IPS-18c (cell line): ENCODE data around the gene JRKL.

ENCODE experiments used
- H3K4me3 ChIP-seq: 2 replicates; pipeline ENCODE4 v1.7.0; 2013; ENCODE audit warnings: low read depth, mild to moderate bottlenecking, low read length, moderate library complexity; ENCODE audit not compliant: insufficient read depth
- H3K9me3 ChIP-seq: one replicate; pipeline ENCODE4 v1.6.1; 2013; ENCODE audit warnings: mild to moderate bottlenecking, low read length, moderate library complexity; ENCODE audit not compliant: control insufficient read depth, insufficient read depth

JRKL gene

DNA sequence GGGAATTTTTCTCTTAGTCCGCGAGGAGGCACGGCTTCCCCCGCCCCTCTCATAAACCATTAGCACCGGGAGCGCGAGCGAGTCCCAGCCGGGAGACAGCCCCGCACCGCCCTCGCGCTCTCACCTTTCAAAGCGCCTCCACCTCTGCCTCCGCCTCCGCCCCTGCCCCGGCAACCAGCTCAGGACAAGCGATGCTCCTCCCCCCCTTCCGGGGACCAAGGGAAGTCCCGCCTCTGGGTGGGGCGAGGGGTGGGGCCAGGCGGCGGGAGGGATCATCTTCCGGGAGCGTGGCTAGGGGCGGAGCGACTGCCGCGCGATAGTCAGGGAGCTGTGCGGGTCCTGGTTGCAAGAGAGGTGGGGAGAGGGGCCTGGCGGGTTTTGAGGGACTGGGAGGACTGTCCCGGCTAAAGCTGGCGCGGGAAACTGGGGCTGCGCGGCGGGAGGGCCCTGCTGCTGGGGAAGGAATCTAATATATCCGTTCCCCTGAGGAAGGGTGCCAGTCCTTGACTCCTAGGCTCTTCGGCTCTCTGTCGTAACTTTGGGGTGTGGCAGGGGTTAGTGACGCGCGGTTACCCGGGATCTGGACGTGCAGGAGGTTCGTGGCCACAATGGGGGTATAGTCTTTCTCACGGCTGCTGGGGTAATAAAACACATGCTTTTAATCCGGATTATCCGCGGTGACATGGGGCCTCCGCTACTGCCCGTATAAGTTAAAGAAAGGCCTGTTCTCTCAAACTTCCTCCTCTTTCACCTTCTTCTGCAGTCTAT is at the start of gene JRKL, which contains the start of gene CCDC82:
Gene JRKL (plus strand): TSS at position 294 of the 768 bp plus-strand sequence. CDS start 637 bp downstream, outside the sequence.
Gene CCDC82 (minus strand): TSS at position 193 of the 768 bp plus-strand sequence. CDS start 5,165 bp downstream, outside the sequence.
- Histone ChIP-seq H3K9me3 (no peaks in the 10 kb centered on the region), H3K4me3 (peak within 1 kb of the TSS; percentile 94)

DNA sequence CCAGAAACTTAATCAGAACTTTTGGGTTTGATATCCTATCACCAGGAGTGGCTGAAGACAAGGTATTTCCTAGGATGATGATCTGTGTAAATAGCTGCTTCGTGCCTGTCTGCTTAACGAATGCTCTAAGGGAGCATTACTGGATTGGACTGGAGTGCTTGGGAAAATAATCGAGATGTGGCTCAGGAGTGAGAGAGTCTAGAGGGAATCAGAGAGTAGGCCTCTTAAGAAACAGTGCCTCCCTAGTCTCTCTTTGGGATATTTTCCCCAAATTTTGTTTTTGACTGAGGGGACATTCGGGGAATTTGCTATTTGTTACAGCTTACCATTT is 49.3 kb upstream of the JRKL start:
- H3K9me3 ChIP-seq, result no peaks in the 10 kb centered on the region
- H3K4me3 ChIP-seq, result no peak overlapping the region

DNA sequence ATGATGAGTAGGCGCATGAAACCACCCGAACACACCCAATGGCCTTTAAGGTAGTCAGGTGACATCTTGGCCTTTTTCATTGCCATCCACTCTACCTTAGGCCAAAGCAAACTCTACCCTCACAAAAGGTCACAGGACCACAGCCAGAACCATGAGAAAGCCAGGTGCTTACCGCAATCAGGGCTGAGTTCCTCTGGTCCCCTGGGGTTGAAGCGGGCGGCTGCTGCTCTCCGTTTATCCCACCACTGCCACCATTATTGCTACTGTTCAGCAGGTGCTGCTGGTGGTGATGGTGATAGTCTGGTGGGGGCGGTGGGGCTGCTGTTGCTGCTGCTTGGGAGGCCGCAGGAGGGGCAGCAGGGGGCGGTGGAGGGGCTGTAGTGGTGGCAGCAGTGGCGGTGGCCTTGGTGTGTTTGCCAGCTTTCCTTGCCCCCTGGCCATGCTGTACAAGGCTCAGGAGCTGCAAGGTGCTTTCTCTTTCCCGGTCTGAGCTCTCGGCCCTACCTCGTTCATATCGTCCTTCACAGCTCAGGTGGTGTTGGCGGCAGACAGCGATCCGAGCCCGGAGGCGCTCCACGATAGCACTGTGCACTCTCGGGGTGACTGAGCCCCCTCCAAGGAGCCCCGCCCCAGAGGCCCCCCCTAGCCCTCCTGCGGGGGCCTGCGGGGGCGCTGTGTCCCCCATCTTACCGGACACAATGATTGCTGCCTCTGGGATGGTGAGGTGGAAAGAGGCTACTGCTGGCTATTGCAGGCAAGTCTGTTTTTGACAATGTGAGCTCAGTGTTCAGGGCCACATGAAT is 48.4 kb upstream of the JRKL start:
- H3K4me3 ChIP-seq, result peak overlapping the region; percentile 47; the same call in 1 of the 2 replicates

DNA sequence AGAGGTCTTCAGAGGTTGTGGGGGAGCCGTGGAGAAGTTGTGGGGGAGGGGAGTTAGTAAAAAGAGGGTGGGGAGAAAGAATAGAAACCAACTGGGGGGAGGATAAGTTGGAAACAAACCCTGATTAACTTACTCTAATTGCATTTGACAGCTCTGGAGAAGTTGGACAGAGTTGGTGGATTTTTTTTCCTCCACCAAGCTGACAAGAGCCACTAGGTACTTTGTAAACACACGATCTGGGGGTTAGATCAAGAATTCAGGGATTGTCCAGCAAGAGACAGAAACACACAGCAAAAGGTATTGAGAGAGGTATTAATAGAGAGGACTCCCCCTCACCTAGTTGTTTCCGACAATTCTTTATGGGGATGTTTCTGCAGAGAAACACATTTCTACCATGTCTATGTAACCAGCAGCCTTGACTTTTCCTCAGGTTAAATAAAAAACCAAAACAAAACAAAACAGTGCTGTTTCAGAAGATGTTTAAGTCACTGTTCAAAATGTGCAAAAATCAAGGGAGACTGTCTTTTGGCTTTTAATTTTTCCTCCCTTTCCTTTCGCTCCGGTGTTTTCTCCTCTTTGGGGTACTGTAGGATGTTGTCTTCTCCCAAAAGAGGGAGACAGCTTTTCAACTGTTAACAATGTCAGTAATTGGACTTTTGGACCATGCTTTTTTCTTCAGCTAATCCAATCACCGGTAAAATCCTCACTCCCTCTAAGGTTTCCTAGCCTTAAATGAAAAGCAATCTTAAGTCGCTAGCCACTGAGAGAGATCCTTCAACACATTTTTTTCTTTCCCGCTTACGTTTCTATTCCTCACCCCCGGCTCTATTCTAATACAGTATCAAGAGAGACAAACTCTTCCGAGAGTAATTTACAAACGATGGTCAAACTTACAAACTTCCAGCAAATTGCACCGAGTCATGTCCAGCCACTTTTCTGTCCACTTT is 47.5 kb upstream of the JRKL start:
- no peaks in the 10 kb centered on the region for H3K9me3 ChIP-seq
- H3K4me3 ChIP-seq, result peak overlapping the region; percentile 47

More for the DNA sequence above, 48.4 kb upstream of the JRKL start:
- no peaks in the 10 kb centered on the region for H3K9me3 ChIP-seq

DNA sequence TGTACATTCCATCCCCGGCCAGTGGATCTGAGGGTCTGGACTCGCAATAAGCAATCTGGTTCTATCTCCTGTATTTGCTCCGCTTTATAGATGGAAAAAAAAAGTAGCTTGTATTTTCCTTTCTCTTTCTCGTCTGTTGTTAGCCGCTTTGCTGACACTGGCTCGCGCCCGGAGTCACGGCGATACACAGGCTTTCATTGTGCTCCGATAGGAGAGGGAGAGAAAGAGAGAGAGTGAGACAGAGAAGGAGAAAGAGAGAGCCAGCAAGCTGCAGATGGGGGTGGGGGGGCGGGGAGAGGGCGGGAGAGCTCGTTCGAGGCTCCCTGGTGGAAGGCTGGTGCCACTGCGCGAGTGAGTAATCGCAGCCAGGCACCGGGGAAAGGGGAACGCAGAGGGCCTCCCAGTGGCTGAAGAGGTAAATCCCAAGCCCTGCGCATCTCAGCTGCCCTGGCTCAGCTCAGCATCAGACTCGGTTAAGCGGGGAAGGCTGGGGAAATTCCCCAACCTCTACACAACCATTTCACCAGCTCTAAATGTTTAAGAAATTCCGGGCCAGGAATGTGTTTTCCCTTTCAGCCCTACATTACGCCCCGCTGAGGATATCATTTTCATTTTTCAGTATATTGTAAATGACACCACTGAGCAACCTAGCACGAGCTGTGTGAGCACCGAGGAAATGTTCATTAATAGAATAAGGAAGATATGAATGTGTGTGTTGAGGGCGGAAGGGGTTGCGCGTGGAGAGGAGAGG is 46.7 kb upstream of the JRKL start, which contains the start of gene MAML2:
Gene MAML2 (minus strand): TSS at position 235 of the 751 bp plus-strand sequence. CDS start 1,300 bp downstream, outside the sequence.
- Histone ChIP-seq H3K4me3 (peak within 1 kb of the TSS; percentile 47), H3K9me3 (no peaks in the 10 kb centered on the region)

DNA sequence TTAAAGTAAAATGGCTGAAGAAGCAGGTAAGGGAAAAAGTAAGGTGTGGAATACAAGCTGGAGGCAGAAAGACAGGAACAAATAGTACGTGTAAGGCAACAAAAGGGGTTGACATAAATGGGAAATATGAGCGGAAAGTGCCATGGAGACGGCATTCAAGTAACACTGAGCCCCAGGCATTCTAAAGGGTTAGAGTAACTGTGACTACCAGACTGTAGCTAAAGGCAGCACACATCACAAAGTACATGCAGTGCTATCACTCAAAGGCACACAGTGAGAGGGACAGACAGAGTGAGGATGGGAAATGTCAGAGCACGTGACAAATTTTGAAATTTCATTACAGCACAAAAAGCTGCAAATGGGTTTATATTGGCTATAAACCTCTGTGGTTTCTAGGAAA is 33.0 kb upstream of the JRKL start:
- H3K4me3 ChIP-seq, result no peak overlapping the region

DNA sequence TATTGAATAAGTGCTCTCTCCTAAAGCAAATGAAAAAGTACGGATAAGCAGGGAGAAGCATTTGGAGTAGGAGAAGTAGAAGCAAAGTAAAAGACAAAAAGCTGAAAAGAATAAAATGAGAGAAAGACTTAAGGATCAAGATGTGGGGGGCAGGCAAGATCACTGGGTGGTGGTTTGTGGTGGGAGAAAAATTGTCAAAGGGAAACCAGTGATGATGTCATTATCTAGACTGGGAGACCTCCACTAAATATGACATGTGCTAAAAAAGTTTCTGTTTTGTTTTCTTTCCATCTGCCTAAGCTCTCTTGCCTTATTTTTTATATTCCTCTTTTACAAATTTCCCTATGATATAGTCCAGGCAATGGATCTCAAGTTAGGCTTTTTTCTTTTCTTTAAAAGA is 32.0 kb upstream of the JRKL start:
- no peaks in the 10 kb centered on the region for H3K9me3 ChIP-seq
- H3K4me3 ChIP-seq, result no peak overlapping the region

More for the DNA sequence above, 33.0 kb upstream of the JRKL start:
- no peaks in the 10 kb centered on the region for H3K9me3 ChIP-seq

DNA sequence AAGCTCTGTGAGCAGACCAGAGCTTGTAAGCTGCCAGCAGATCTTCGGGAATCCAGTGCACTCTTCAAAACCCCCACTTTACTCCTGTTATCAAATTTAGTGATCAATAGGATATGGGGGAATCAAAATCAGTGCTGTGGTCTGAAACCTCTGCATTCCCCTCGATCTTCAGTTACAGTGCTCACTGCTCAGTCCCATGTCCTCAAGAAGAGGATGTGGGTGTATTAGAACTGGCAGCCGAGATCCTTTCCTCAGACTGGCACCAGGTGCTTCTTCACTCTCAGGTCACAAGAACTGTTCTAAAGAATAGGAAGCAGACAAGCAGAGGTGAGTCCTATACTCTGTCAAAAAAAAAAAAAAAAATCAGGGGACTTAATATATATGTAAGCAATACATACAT is 31.5 kb upstream of the JRKL start:
- H3K4me3 ChIP-seq, result no peak overlapping the region

DNA sequence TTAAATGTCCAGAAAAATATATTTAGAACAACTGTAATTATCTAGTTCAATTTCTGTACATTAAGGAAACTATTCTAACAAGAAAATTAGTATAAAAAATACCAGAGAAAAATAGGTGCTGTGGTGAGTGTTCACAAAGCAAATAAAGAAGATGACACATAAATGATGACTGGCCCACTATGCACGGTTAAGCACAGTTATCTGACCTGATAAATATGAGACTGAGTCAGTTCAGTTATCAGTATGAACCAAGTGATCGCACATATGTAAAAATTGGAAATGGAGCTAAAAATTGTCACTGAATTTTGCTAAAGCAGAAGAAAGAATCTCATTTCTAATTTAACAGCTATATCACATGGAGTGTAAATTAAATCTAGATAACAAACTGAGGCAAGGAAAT is 28.0 kb upstream of the JRKL start:
- Histone ChIP-seq H3K4me3 (no peak overlapping the region), H3K9me3 (no peaks in the 10 kb centered on the region)

More for the DNA sequence above, 31.5 kb upstream of the JRKL start:
- no peaks in the 10 kb centered on the region for H3K9me3 ChIP-seq

DNA sequence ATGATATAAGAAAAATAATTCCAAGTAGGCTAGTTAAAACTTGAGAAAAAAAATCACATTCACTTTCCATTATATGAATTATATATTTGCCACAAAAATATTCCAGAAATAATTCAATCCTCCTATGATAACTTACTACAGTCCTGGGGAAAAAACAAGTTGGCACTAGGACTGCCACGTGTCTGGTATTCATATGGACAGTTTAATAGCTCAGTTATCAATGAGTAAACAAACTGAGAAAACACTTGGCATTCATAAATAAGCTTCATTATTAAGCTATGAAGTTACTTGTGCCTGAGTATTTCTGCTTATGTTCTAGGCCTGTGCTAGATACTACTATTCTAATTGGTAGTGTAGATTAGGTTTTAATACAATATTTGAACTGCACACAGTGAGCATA is 24.3 kb upstream of the JRKL start:
- Histone ChIP-seq H3K4me3 (no peak overlapping the region), H3K9me3 (no peaks in the 10 kb centered on the region)

DNA sequence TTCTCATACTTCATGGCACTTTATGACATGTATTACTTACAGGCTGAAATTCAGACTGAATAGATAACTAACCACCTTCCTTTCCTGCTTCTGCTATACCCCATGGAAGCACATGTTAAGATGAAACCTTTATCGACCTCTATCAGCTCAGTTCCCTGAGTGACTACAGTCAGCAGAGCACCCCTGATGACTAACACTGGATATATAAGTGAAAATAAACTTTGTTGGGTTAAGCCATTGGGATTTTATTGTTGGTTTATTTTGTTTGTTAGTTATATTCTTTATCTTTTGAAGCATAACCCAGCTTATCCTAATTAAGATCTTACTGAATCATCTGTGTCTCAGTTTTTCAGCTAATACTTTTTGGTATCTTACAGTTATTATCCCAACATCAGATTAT is 23.8 kb upstream of the JRKL start:
- H3K9me3 ChIP-seq, result no peaks in the 10 kb centered on the region
- H3K4me3 ChIP-seq, result no peak overlapping the region

DNA sequence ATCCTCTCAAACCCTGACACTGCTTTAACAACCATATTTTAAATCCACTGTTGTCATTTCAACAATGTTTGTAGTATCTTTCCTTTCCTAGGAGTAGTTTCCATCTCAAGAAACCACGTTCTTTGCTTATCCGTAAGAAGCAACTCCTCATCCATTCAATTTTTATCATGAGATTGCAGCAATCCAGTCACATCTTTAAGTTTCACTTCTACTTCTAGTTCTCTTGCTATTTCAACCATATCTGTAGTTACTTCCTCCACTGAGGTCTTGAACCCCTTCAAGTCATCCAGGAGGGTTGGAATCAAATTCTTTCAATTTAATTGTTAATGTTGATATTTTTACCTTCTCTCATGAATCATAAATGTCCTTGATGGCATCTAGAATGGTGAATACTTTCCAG is 22.5 kb upstream of the JRKL start:
- Histone ChIP-seq H3K4me3 (no peak overlapping the region), H3K9me3 (no peaks in the 10 kb centered on the region)

DNA sequence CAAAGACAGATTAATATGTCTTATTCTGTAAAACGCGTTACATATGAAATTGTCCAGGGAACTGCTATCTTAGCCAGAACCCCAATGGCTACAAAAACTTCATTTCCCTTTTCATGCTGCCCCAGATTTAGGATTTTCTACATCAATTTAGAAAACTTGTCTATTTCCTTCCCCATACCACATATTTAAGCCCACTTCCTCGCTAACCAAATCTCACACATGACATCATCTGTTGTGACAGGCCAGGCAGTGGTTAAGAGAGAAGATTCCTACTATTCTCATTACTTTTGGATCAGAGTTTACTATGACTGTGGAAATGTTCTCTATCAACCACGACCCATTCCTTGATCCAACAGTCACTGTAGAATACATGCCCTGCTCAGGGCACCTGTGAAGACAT is 16.0 kb upstream of the JRKL start:
- Histone ChIP-seq H3K4me3 (no peak overlapping the region), H3K9me3 (no peaks in the 10 kb centered on the region)

DNA sequence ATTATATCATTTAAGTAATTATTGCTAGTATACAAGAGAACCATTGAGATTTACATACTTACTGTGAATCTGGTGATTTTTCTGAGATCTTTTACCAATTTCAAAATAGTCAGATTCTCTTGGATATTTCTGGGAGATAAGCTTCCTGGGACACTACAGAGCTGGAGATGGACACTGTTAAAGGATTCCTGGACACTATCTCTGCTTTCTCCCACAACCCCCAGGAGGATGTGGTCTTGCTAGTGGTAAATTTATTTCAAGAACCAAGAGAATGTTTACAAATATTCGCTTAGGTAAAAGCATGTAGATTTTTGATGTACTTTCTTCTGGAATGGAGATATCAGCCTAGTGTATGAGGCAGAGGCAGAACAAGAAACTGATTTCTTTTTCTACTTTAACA is 13.0 kb upstream of the JRKL start:
- H3K4me3 ChIP-seq, result no peak overlapping the region
- H3K9me3 ChIP-seq, result no peaks in the 10 kb centered on the region

DNA sequence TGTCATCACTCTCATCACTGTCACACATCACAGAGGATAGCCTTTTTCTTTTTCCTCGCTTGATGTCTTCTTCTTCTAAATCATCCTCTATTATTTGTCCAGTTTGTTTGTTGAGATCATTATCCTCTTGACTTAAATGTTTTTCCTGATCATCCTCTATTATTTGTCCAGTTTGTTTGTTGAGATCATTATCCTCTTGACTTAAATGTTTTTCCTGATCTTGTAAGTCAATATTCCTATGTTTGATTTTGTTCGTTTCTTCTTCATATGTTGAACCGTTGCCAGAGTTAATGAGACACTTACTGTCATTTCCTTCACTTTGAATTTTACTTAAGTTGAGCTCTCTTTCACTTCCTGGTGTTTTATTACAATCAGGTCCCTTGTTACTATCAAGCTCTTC is 5.7 kb upstream of the JRKL start:
- Histone ChIP-seq H3K4me3 (no peak overlapping the region), H3K9me3 (no peaks in the 10 kb centered on the region)

DNA sequence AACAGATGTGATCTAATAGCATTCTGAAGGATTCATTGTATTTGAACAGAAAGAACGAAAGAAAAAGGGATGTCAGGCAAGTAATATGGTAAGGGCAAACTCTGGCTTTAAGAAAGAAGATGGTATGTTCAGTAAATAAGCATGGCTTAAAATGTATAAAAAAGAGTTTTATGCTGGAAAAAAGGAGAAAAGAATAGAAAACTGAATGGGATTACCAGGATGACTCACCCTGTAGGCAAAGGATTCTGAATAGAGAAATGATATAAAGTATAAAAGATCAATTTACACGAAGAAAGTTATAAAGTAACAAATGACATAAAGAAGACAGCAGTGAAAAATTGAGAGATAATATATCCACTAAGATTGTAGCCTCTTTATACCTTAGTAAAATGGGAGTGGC is 4.6 kb upstream of the JRKL start:
- H3K4me3 ChIP-seq, result no peak overlapping the region
- no peaks in the 10 kb centered on the region for H3K9me3 ChIP-seq
